ENCODE results near the gene P2RY11. TPM values are rescaled to one million over a fixed set of nuclear protein-coding genes. Genes with fewer than 3 reads are reported as not detected.

P2RY11 gene
- total RNA-seq, 1 experiment from 2014 or later, result 20.7 TPM

DNA sequence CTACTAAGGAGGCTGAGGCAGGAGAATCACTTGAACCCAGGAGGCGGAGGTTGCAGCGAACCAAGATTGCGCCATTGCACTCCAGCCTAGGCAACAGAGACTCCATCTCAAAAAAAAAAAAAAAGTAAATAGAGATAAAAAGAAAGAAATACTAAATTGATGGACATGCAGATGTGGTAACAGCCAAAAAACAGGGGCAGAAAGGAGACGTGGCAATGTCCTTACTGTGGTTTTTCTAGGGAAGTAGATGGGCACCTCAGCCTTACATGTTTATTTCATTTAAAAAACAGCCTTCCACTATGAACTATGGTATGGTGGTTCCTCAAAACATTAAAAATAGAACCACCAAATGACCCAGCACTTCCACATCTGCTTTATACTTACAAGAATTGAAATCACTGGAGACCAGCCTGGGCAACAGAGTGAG, 14.7 kb downstream of the P2RY11 start:
- Mint-ChIP-seq H3K4me1 (ENCODE audit: low read depth, unreplicated experiment) (no peaks in the 10 kb centered on the region), H3K27ac (ENCODE audit: unreplicated experiment) (no peak overlapping the region), H3K9me3 (ENCODE audit: low read depth, unreplicated experiment) (no peaks in the 10 kb centered on the region), H3K36me3 (ENCODE audit: insufficient read depth, unreplicated experiment) (peaks cover 6% of the 10 kb centered on the region), H3K27me3 (ENCODE audit: unreplicated experiment) (no peaks in the 10 kb centered on the region), H3K4me3 (ENCODE audit: low read depth, unreplicated experiment) (no peak overlapping the region)
- intact Hi-C loops (cut with micrococcal nuclease; ENCODE audit: unreplicated experiment), result no loop called here
- DNase-seq, result no peak
- BruUV-seq (replicated peaks), result no TSS peak
- no peak for TF ChIP-seq CTCF (IDR thresholded peaks at IDR 0.05; ENCODE audit: unreplicated experiment)
- CTCF ChIA-PET, result no interaction called here

- Mint-ChIP-seq H3K9me3 (ENCODE audit: low read depth, unreplicated experiment) (no peaks in the 10 kb centered on the region), H3K27me3 (ENCODE audit: unreplicated experiment) (no peaks in the 10 kb centered on the region), H3K4me3 (ENCODE audit: low read depth, unreplicated experiment) (no peak overlapping the region), H3K4me1 (ENCODE audit: low read depth, unreplicated experiment) (no peaks in the 10 kb centered on the region), H3K27ac (ENCODE audit: unreplicated experiment) (no peak overlapping the region), H3K36me3 (ENCODE audit: insufficient read depth, unreplicated experiment) (peaks cover 8% of the 10 kb centered on the region)
- no TSS peak for BruUV-seq (replicated peaks)
- CTCF ChIA-PET, result interaction anchor here (0.6 to 0.7 kb wide), 3 partner anchors 35 to 1062 kb away, joined by 4 to 8 read pairs (median 5); no protein-coding TSS in a partner anchor
- intact Hi-C loops (cut with micrococcal nuclease; ENCODE audit: unreplicated experiment), result no loop called here
- no peak for DNase-seq
- TF ChIP-seq CTCF (IDR thresholded peaks at IDR 0.05; ENCODE audit: unreplicated experiment), result no peak
These were observed 21.4 kb downstream of the P2RY11 start for GRCh38 chr19:10132905-10133304.

- Mint-ChIP-seq H3K36me3 (ENCODE audit: insufficient read depth, unreplicated experiment) (peaks cover 11% of the 10 kb centered on the region), H3K9me3 (ENCODE audit: low read depth, unreplicated experiment) (no peaks in the 10 kb centered on the region), H3K27ac (ENCODE audit: unreplicated experiment) (no peak overlapping the region), H3K27me3 (ENCODE audit: unreplicated experiment) (no peaks in the 10 kb centered on the region), H3K4me1 (ENCODE audit: low read depth, unreplicated experiment) (no peaks in the 10 kb centered on the region), H3K4me3 (ENCODE audit: low read depth, unreplicated experiment) (no peak overlapping the region)
- CTCF ChIA-PET, result interaction anchor here (0.6 kb wide), 1 partner anchor 1063 kb away, joined by 4 read pairs; no protein-coding TSS in a partner anchor
- no TSS peak for BruUV-seq (replicated peaks)
- no peak for DNase-seq
- intact Hi-C loops (cut with micrococcal nuclease; ENCODE audit: unreplicated experiment), result no loop called here
- no peak for TF ChIP-seq CTCF (IDR thresholded peaks at IDR 0.05; ENCODE audit: unreplicated experiment)
These were observed 22.1 kb downstream of the P2RY11 start for GRCh38 chr19:10133596-10133995.

DNA sequence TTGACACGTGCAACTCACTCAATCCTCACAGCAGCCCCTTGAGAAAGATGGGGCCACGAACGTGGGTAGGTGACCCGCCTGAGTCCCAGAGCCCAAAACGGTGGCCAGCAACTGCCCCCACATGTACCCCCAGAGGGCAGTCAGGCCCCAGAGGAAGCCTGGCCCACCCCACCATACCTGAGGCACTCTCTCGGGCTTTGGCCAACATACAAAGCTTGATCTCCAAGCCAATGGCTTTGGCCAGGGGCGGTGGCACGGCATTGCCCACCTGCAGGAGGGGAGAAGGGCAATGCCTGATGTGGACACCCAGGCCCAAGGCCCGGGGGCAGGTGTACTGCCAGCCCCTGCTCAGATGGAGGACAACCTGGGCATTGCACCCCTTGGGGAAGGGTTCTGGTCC, 22.5 kb downstream of the P2RY11 start:
- Mint-ChIP-seq H3K4me1 (ENCODE audit: low read depth, unreplicated experiment) (no peaks in the 10 kb centered on the region), H3K27me3 (ENCODE audit: unreplicated experiment) (no peaks in the 10 kb centered on the region), H3K27ac (ENCODE audit: unreplicated experiment) (no peak overlapping the region), H3K36me3 (ENCODE audit: insufficient read depth, unreplicated experiment) (peaks cover 13% of the 10 kb centered on the region), H3K4me3 (ENCODE audit: low read depth, unreplicated experiment) (no peak overlapping the region), H3K9me3 (ENCODE audit: low read depth, unreplicated experiment) (no peaks in the 10 kb centered on the region)
- no peak for DNase-seq
- CTCF ChIA-PET, result no interaction called here
- BruUV-seq (replicated peaks), result no TSS peak
- TF ChIP-seq CTCF (IDR thresholded peaks at IDR 0.05; ENCODE audit: unreplicated experiment), result no peak
- intact Hi-C loops (cut with micrococcal nuclease; ENCODE audit: unreplicated experiment), result no loop called here

Data from Calu3 (cell line).